ENCODE measurements around the gene COQ8B. TPM values are rescaled to one million over a fixed set of nuclear protein-coding genes. Genes with fewer than 3 reads are reported as not detected.

Gene COQ8B
- total RNA-seq, 1 donor, result 73.8 TPM

- no peak for DNase-seq (ENCODE audit: low read depth in 2 of 3, low spot score in 2 of 3)
Observed at GRCh38 chr19:40693150-40693788, 23.4 kb downstream of the COQ8B start.

GRCh38 chr19:40692212-40692551 is 24.5 kb downstream of the COQ8B start:
- DNase-seq (ENCODE audit: low read depth in 2 of 3, low spot score in 2 of 3), result no peak

GRCh38 chr19:40691421-40692211 is 25.1 kb downstream of the COQ8B start:
- peak in 2 of 3 donors; percentile 42 to 48 for DNase-seq (ENCODE audit: low read depth in 2 of 3, low spot score in 2 of 3)

- DNase-seq (ENCODE audit: low read depth in 2 of 3, low spot score in 2 of 3), result peak; percentile 82 to 92 (median 89)
Observed at GRCh38 chr19:40690693-40691420, 25.8 kb downstream of the COQ8B start.

GRCh38 chr19:40690050-40690692 is 26.5 kb downstream of the COQ8B start, which contains the start of gene NUMBL:
NUMBL (minus strand) TSS chr19:40690651; CDS start chr19:40690483, 168 bp downstream.
- DNase-seq (ENCODE audit: low read depth in 2 of 3, low spot score in 2 of 3), result no peak

- DNase-seq (ENCODE audit: low read depth in 2 of 3, low spot score in 2 of 3), result no peak
Observed at GRCh38 chr19:40689339-40690049, 27.2 kb downstream of the COQ8B start.

GRCh38 chr19:40688987-40689338 is 27.7 kb downstream of the COQ8B start:
- no peak for DNase-seq (ENCODE audit: low read depth in 2 of 3, low spot score in 2 of 3)

- DNase-seq (ENCODE audit: low read depth in 2 of 3, low spot score in 2 of 3), result no peak
Observed at GRCh38 chr19:40688309-40688708, 28.4 kb downstream of the COQ8B start.

- no peak for DNase-seq (ENCODE audit: low read depth in 2 of 3, low spot score in 2 of 3)
Observed at GRCh38 chr19:40687525-40688016, 29.1 kb downstream of the COQ8B start.

- no peak for DNase-seq (ENCODE audit: low read depth in 2 of 3, low spot score in 2 of 3)
Observed at GRCh38 chr19:40686882-40687524, 29.7 kb downstream of the COQ8B start.

GRCh38 chr19:40685563-40685962 is 31.1 kb downstream of the COQ8B start:
- no peak for DNase-seq (ENCODE audit: low read depth in 2 of 3, low spot score in 2 of 3)

GRCh38 chr19:40685016-40685526 is 31.6 kb downstream of the COQ8B start:
- no peak for DNase-seq (ENCODE audit: low read depth in 2 of 3, low spot score in 2 of 3)

- no peak for DNase-seq (ENCODE audit: low read depth in 2 of 3, low spot score in 2 of 3)
Observed at GRCh38 chr19:40684280-40684679, 32.4 kb downstream of the COQ8B start.

GRCh38 chr19:40683437-40683836 is 33.2 kb downstream of the COQ8B start:
- no peak for DNase-seq (ENCODE audit: low read depth in 2 of 3, low spot score in 2 of 3)

GRCh38 chr19:40682431-40682964 is 34.2 kb downstream of the COQ8B start:
- no peak for DNase-seq (ENCODE audit: low read depth in 2 of 3, low spot score in 2 of 3)

- DNase-seq (ENCODE audit: low read depth in 2 of 3, low spot score in 2 of 3), result no peak
Observed at GRCh38 chr19:40681039-40681438, 35.6 kb downstream of the COQ8B start.

- DNase-seq (ENCODE audit: low read depth in 2 of 3, low spot score in 2 of 3), result no peak
Observed at GRCh38 chr19:40677156-40677555, 39.5 kb downstream of the COQ8B start.

GRCh38 chr19:40674291-40674690 is 42.4 kb downstream of the COQ8B start:
- no peak for DNase-seq (ENCODE audit: low read depth in 2 of 3, low spot score in 2 of 3)

GRCh38 chr19:40673397-40673796 is 43.3 kb downstream of the COQ8B start:
- no peak for DNase-seq (ENCODE audit: low read depth in 2 of 3, low spot score in 2 of 3)
